ENCODE data around the gene ZNF606.
"Not testable (repeated sequence)": the region's sequence is repeated elsewhere in the genome, so short reads cannot be mapped to it uniquely, and the experiment has no call there.

ZNF606 gene

DNA sequence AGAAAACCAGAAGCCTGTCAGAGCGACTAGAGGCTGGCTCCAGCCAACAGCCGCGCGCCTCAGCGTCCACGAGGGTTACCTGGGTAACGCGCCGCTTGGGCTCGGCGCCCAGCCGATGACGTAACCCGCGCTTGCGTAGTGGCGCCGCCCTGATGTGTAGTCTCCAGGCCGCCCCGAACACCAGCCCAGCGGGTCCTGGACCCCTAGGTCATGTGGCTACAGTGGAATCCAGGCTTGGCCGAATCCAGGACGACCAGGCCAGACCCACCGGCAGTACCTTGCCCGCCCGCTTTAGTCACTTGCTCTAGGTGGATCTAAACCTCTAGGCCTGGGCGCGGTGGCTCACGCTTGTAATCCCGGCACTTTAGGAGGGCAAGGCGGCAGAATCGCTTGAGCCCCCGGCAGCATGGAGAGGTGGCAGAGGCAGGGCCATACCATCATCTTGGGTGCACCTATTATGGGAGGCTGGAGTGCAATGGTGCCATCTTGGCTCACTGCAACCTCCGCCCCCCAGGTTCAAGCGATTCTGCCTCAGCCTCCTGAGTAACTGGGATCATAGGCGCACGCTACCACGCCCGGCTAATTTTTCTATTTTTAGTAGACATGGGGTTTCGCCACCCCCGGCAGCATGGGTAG, 7.2 kb upstream of the ZNF606 start:
- peak; percentile 43 for DNase-seq (ENCODE audit: low read depth)

- no peak for DNase-seq (ENCODE audit: low read depth)
Measured at GRCh38 chr19:58009301-58009665, 6.7 kb upstream of the ZNF606 start.

DNA sequence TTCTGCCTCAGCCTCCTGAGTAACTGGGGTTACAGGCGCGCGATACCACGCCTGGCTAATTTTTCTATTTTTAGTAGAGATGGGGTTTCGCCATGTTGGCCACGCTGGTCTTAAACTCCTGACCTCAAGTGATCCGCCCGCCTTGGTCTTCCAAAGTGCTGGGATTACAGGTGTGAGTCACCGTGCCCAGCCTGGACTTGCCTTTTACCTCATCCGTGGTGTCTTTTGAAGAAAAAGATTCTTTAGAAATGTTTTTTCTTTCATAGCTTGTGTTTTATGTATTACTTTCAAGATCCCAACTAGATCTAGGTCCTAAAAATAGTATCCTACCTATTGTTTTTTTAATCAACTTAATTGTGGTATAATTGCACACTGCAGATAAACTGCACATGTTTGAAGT, 6.3 kb upstream of the ZNF606 start:
- DNase-seq (ENCODE audit: low read depth): not testable (repeated sequence)

- no peak for DNase-seq (ENCODE audit: low read depth)
Measured at GRCh38 chr19:58007285-58007684, 4.7 kb upstream of the ZNF606 start.

GRCh38 chr19:58003174-58003828, 681 bp upstream of the ZNF606 start:
- DNase-seq (ENCODE audit: low read depth): no peak

- no peak for DNase-seq (ENCODE audit: low read depth)
Measured at GRCh38 chr19:58001895-58002369, 688 bp downstream of the ZNF606 start.

DNA sequence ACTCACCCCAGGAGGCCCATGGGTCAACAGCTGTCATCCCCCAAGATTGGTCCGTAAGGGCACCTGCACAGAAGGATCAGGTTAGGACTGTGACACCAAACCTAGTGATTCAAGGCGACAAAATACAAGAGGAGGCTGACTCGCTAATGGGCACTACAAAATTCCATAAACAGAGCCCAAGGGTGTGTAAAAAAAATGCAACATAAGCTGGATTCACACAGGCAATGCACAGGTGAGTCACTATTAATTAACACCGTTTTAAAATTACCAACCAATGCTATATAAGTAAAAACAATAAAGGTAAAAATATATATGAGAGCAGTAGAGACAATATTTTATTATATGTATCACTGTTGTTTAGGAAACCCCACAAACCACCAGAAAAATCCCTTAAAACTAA, 1.9 kb downstream of the ZNF606 start:
- no peak for DNase-seq (ENCODE audit: low read depth)

DNA sequence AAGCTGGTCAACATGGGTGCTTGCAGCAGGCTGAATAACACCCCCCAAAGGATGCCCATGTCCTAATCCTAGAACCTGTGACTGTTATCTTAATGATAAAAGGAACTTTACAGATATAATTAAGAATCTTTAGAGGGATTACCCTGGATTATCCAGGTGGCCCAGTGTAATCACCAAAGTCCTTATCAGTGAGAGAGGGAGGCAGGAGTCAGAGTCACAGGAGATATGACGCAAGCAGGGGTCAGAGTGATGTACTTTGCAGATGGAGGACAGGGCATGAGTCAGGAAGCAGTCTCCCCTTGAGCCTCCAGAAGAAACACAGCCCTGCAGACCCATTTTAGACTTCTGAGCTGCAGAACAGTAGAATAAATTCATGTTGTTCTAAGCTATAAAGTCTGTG, 9.8 kb downstream of the ZNF606 start:
- no peak for DNase-seq (ENCODE audit: low read depth)

DNA sequence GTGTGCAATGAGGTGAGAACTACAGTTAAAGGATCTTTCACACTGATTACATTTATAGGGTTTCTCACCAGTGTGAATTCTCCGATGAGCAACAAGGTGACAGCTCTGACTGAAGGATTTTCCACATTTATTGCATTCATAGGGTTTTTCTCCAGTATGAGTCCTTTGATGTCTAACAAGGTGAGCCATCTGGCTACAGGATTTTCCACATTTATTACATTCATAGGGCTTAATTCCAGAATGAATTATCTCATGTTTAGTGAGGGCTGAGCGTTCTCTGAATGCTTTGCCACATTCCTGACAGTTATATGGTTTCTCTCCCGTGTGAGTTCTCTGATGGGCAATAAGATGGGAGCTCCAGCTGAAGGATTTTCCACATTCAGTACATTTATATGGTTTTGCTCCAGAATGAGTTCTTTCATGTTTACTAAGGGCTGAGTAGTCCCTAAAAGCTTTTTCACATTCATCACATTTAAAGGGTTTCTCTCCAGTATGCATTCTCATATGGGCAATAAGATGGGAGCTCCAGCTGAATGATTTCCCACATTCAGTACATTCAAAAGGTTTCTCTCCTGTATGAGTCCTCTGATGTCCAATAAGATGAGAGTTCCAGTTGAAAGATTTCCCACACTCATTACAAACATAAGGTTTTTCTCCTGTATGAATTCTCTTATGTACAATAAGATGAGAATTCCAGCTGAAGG, 23.9 kb downstream of the ZNF606 start:
- no peak for DNase-seq (ENCODE audit: low read depth)

- no peak for DNase-seq (ENCODE audit: low read depth)
Measured at GRCh38 chr19:57974434-57974833, 28.2 kb downstream of the ZNF606 start, which contains the start of gene C19orf18. TSS of gene C19orf18 (minus strand) at chr19:57974534. CDS start at chr19:57974432, 102 bp downstream.

DNA sequence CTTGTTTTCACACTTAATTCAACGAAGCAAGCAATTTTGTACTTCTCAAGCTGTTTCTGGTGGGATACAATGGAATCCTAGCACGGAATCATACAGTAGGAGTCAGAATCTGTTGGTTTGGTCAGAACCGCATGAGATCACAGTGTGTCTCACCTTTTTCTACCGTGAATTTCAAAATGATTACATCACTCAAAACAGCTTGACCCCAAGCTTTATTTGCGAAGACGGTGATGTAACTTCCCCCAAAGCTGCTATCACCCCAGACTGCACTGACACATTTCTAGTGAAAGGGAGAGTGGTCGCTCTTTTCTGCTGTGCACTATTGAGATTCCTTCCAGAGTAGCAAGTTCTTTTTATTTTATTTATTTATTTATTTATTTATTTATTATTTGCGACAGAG, 37.9 kb downstream of the ZNF606 start:
- no peak for DNase-seq (ENCODE audit: low read depth)

DNA sequence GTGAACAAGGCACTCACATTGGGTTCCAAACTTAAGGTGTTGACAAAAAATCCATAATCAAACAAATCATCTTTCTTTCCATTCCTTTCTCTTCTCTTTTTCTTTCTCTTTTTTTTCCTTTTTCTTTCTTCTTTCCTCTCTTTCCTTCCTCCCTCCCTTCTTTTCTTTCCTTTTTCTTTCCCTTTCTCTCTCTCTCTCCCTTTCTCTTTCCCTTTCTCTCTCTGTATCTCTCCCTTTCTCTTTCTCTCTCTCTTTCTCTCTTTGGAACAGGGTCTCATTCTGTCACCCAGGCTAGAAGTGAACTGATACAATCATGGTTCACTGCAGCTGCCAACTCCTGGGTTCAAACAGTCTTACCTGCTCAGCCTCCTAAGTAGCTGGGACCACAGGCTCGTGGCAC, 40.8 kb downstream of the ZNF606 start:
- no peak for DNase-seq (ENCODE audit: low read depth)

GRCh38 chr19:57954996-57955395, 47.6 kb downstream of the ZNF606 start:
- no peak for DNase-seq (ENCODE audit: low read depth)

- DNase-seq (ENCODE audit: low read depth): no peak
Measured at GRCh38 chr19:57949702-57950101, 52.9 kb downstream of the ZNF606 start.

- no peak for DNase-seq (ENCODE audit: low read depth)
Measured at GRCh38 chr19:57949296-57949695, 53.3 kb downstream of the ZNF606 start.

GRCh38 chr19:57947419-57948134, 55.0 kb downstream of the ZNF606 start, which contains the start of gene ZNF256:
TSS of gene ZNF256 (minus strand) at chr19:57947706. CDS start at chr19:57947474, 232 bp downstream.
- DNase-seq (ENCODE audit: low read depth): peak; percentile 79

GRCh38 chr19:57947088-57947418, 55.6 kb downstream of the ZNF606 start:
- no peak for DNase-seq (ENCODE audit: low read depth)

- DNase-seq (ENCODE audit: low read depth): no peak
Measured at GRCh38 chr19:57946316-57946715, 56.3 kb downstream of the ZNF606 start.

DNA sequence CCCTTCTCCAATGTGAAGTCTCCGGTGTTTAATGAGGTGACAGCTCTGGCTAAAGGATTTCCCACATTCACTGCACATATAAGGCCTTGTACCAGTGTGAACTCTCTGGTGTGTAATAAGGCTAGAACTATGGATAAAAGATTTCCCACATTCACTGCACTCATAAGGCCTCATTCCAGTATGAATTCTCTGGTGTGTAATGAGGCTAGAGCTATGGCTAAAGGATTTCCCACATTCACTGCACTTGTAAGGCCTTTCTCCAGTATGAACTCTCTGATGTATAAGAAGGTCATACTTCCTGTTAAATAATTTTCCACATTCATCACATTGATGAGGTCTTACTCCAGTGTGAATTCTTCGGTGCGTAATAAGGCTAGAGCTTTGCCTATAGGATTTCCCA, 61.0 kb downstream of the ZNF606 start:
- no peak for DNase-seq (ENCODE audit: low read depth)

DNA sequence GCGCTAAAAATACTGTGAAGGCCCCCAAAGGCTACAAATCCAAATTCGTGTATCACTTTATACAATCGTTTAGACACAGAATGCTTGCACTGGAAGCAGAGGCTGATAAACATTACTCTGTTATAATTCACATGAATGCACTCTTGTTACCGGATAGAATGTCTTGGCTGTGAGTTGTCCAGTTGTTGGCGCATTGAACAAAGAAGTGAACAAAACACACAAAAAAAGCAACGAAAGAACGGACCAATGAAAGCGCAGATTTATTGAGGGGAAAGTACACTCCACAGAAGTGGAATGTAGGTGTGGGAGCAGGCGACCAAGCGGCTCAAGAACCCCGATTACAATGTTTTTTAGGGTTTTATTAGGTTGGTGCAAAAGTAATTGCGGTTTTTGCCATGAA, 66.9 kb downstream of the ZNF606 start:
- no peak for DNase-seq (ENCODE audit: low read depth)

- DNase-seq (ENCODE audit: low read depth): no peak
Measured at GRCh38 chr19:57934820-57935665, 67.6 kb downstream of the ZNF606 start, which contains the start of gene ZNF418. TSS of gene ZNF418 (minus strand) at chr19:57935402. CDS start at chr19:57933822, 1,580 bp downstream.

- no peak for DNase-seq (ENCODE audit: low read depth)
Measured at GRCh38 chr19:57927587-57927986, 75.0 kb downstream of the ZNF606 start.
